HG02885 (cell line): Measurements from ENCODE around the gene P2RY13.

ENCODE experiments used
- ATAC-seq: cut with Tn5 transposase; IDR thresholded peaks from one replicate; pipeline ENCODE4 v1.9.1; 2021; ENCODE audit warnings: mild to moderate bottlenecking; ENCODE audit not compliant: unreplicated experiment, poor library complexity

P2RY13 gene

GRCh38 chr3:151299006-151299405, 30.3 kb downstream of the P2RY13 start:
- ATAC-seq = no peak

GRCh38 chr3:151297429-151297828, 31.9 kb downstream of the P2RY13 start:
- ATAC-seq = no peak

DNA sequence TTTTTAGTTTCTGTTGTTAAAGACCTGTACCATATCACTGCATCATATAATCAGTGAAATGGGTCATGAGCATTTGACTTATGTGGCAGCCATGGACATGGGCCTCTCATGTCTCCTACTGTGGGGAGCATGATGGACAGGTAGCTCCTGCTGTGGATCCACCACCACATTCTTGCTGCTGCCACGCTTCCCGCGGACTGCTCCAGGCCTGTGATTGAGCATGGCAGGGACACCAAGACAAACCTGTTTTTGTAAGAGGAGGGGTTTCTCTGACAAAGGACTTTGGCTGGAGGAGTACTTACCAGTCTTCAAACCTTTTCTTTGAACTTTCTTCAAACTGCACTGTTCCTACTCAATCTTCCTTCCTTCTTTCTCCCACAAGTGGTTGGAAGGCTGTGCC, 33.1 kb downstream of the P2RY13 start:
- ATAC-seq = no peak

DNA sequence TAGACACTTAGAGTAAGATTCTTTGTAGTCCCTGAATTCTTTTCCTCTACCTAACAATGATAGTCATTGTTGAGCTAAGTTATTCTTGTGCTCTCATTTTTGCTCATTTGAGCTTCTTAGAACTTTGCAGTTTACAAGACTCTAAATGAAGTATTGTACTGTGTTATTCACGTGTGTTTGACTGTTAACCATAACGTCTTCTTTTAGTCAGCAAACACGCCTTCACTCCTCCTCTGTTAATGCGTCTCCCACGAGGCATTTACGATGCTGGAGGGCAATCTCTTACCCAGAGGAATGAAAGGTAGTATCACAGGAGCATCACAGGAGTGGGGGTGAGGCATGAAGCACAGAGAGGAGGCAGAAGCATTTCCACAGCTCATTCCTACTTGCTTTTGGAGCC, 36.2 kb downstream of the P2RY13 start:
- no peak for ATAC-seq

GRCh38 chr3:151290673-151291072, 38.7 kb downstream of the P2RY13 start:
- ATAC-seq = no peak

- no peak for ATAC-seq
These were observed 39.9 kb downstream of the P2RY13 start for GRCh38 chr3:151289445-151289844.

DNA sequence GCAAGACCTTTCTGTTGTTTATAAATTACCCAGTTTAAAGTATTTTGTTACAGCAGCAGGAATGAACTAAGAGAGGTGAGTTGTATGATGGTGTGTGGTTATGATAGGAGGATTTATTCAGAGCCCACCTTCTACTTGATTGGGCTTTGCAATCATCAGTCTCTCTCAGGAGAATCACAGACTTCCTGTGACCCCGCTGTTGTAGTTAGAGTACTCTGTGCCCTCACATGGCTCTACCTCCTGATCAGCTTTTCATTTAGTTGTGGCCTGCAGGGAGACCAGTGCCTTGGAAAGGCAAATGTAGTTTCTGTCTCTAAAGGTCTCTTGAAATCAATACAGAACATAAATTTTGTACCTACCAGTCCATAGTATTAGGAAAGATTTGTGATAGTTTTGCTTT, 43.4 kb downstream of the P2RY13 start:
- no peak for ATAC-seq

- no peak for ATAC-seq
These were observed 45.4 kb downstream of the P2RY13 start for GRCh38 chr3:151283907-151284461.

GRCh38 chr3:151283387-151283786, 46.0 kb downstream of the P2RY13 start:
- no peak for ATAC-seq

DNA sequence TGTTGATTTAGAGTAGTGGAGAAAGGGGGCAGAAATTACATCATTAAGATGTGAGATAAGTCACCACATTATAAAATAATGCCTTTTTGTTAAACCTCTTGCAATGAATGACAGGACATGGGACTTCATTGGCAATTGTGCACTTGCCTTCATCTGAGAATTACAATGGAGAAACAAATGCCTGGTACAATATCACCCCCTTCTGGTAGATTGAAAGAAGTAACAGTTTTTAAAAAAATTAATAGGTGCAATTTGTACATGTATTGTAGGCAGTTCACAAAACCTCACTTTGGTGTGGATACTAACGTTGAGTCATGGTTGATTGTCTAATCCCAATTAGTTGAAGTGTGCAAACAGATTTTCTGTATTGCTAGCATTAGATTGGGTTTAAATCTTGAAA, 46.4 kb downstream of the P2RY13 start:
- peak; percentile 50 for ATAC-seq

DNA sequence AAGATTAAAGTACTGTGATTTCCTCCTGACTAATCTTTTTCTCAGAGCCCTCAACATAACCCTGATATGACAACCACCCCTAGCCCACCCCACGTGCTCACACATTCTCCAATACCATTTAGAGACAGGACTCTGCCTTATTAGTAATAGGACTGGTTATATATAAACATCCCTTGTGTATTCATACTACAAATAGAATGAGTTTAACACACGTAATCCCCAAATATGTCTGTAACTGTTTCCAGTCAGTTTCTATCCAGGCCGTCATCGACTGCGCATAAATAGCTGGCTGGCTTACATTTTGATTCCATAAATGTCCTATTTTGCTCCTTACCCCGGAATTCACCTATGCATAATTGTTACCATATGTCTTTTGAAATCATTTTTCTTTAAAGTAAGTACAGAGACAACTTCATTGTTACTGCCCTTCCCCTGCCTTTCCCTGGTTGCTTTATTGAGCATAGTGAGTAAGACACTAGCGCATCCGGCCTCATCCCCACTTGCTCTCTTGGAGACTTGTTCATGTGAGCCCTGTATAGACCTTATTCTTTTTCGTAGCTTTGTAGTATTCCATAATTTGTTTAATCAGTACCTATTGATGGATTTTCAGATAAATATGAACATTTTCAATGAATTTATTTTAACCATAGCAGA, 47.6 kb downstream of the P2RY13 start:
- ATAC-seq = no peak

GRCh38 chr3:151278230-151278629, 51.1 kb downstream of the P2RY13 start, which contains the start of gene P2RY14:
TSS of gene P2RY14 (minus strand) at chr3:151278542. CDS start at chr3:151214316, 64,226 bp downstream.
- no peak for ATAC-seq

DNA sequence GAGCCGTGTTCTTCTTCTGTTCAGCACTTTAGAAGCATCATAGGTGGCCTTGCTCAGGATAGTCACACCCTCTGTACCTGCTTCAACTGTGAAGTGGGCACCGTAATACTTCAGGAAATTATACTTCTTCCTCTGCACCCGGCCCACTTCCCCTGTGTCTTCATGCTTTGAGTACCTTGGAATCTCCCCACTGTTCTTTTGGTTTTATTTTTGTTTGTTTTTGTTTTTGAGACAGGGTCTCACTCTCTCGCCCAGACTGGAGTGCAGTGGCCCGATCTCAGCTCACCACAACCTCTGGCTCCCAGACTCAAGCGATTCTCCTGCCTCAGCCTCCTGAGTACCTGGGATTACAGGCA, 52.7 kb downstream of the P2RY13 start:
- ATAC-seq = peak; percentile 63
